NCI-H2107 (cell line): Measurements from ENCODE around the gene C11orf71.

Experiments used
- DNase-seq: peaks from one replicate; lab custom pipeline; 2025; lab: John Stamatoyannopoulos, UW

The C11orf71 gene

GRCh38 chr11:114358716-114359115 is 41.6 kb downstream of the C11orf71 start:
- no peak for DNase-seq

- DNase-seq: no peak
Observed at GRCh38 chr11:114354076-114354475, 46.2 kb downstream of the C11orf71 start.

GRCh38 chr11:114353443-114353842 is 46.9 kb downstream of the C11orf71 start:
- no peak for DNase-seq

- DNase-seq: no peak
Observed at GRCh38 chr11:114350022-114350421, 50.3 kb downstream of the C11orf71 start.
